GM12865 (cell line): ENCODE measurements around the gene GPRC5B.

Source experiments
- DNase-seq: peaks from one replicate; pipeline ENCODE4 v3.0.0; 2010; ENCODE audit warnings: low read depth
- H3K4me3 ChIP-seq: 2 replicates; pipeline ENCODE4 v1.5.1; 2011; ENCODE audit warnings: mild to moderate bottlenecking, low read depth, low read length, control low read depth
- CTCF ChIP-seq: IDR thresholded peaks from 2 replicates; pipeline ENCODE4 v1.5.1; 2011; ENCODE audit warnings: low read length, control low read depth, low read depth, inconsistent platforms; ENCODE audit not compliant: insufficient read depth; ENCODE audit errors: missing control alignments

The GPRC5B gene

GRCh38 chr16:19919142-19919541, 34.5 kb upstream of the GPRC5B start:
- H3K4me3 ChIP-seq = no peak overlapping the region
- TF ChIP-seq CTCF = no peak
- no peak for DNase-seq

- TF ChIP-seq CTCF = no peak
- DNase-seq = no peak
- no peak overlapping the region for H3K4me3 ChIP-seq
Observed at GRCh38 chr16:19916064-19916463, 31.4 kb upstream of the GPRC5B start.

DNA sequence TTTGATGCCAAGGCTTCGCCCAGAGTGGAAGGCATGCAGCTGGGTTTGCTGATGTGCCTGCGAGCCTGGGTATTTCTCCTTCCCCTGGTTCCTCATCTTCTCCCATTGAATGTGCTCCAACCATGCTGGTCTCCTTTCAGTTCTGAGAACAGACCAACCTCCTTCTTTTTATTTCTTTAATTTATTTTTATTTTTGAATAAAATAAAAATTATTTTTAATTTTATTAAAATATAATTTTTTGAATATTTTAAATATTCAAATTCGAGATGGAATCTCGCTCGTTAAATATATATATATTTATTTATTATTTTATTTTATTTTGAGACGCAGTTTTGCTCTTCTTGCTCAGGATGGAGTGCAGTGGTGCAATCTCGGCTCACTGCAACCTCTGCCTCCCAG, 30.2 kb upstream of the GPRC5B start:
- TF ChIP-seq CTCF = no peak
- no peak overlapping the region for H3K4me3 ChIP-seq
- no peak for DNase-seq

- no peak overlapping the region for H3K4me3 ChIP-seq
- no peak for DNase-seq
Observed at GRCh38 chr16:19913340-19913645, 28.6 kb upstream of the GPRC5B start.

DNA sequence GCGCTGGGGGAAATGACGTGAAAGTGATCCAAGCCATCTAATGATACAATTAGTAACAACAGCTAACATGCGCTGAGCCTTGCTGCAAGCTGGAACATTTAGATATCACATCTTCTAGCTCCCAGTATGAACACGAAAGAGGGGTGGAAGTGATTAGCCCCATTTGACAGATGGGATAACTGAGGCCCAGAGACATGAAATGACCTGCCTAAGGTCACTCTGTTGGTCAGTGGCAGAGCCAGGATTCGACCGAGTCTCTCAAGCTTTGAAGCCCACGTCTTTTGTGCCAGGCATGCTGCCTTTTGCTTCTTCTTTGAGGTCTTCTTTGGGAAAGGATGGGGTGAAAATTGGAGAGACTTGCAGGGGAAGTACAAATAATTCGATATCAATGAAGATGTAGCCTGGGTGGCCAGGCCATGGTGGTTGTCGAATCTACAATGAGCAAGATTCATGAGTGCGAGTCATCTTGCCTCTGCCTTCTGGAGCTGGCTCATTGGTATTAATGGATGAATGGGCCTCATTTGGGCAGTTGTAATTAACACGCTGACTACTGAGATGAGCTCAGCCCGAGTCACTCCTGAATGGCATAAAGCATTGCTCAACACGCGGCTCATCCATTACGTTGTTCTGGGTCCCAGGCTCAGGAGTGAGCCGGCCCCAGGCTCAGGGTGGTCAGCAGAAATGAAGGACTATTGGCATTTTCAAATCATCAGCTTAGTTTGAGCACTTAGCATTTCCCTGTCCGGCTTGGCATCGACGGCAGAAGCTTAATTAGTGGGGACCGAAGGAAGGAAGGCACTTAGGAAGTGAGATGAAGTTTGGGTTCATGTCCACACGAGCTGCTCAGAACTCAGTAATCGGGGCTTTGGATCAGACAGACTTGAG, 28.0 kb upstream of the GPRC5B start:
- DNase-seq = no peak
- no peak for TF ChIP-seq CTCF
- H3K4me3 ChIP-seq = no peak overlapping the region

More at GRCh38 chr16:19913340-19913645, 28.6 kb upstream of the GPRC5B start:
- no peak for TF ChIP-seq CTCF

DNA sequence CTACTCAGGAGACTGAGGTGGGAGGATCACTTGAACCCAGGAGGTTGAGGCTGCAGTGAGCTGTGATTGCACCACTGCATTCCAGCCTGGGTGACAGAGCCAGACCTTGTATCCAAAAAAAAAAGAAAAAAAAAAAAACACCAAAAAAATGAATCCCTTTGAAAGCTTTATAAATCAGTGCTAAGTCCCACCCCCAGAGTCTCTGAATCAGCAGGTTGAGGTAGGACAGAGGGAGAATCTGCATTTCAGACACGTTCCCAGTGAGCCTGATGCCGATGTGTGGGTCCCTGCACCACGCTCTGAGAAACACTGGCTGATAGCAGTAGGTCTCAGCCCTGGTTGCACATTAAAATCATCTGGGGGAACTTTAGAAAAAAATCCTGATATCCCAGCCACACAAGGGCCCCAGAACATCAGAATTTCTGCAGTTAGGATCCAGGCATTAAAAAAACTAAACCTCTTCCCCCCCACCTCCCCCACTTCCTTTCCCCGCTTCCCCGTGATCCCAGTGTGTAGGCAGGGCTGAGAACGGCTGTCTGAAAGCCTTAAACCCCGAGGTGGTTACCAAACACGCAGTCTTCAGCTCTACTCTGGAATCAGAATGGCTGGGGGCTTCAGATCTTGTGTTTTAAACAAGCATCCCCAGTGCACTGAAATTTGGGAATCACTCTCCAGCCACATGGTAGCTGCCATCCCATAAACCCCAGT, 27.3 kb upstream of the GPRC5B start:
- no peak for DNase-seq
- no peak for TF ChIP-seq CTCF
- H3K4me3 ChIP-seq = no peak overlapping the region
